NOMO-1 treated with DMSO at 0.1 percent for 48 hours (cell line): Measurements from ENCODE around the gene GAA.
"Not testable (repeated sequence)": the region's sequence is repeated elsewhere in the genome, so short reads cannot be mapped to it uniquely, and the experiment has no call there.

Source experiments
- DNase-seq: peaks from one replicate; lab custom pipeline; 2025; ENCODE audit not compliant: unreplicated experiment; lab: John Stamatoyannopoulos, UW

The GAA gene

GRCh38 chr17:80082403-80083135 is 18.8 kb upstream of the GAA start:
- peak; percentile 58 for DNase-seq

DNA sequence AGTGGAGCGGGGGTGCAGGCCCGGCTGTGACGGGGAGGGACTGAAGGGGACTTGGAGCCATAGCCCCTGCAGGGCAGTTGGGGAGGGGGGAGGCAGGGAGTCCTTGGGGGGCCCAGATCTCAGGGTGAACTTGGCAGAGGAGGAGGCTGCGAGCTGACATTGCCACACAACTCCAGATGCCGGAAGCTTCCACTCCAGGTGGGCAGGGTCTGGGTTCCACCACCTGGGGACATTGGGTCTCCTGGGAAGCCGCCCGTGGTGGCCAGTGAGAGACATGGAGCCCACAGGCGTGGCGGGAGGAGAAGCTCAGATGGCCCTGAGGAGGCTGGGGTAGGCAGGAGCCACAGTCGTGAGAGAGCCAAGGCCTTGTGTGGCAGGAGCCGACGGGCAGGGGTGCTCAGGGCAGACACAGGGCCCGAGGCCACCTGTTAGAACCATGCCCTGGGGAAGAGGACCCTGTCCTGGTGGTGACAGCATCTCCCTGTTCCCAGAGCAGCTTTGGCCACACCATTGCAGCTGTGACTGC is 18.2 kb upstream of the GAA start:
- DNase-seq: no peak

DNA sequence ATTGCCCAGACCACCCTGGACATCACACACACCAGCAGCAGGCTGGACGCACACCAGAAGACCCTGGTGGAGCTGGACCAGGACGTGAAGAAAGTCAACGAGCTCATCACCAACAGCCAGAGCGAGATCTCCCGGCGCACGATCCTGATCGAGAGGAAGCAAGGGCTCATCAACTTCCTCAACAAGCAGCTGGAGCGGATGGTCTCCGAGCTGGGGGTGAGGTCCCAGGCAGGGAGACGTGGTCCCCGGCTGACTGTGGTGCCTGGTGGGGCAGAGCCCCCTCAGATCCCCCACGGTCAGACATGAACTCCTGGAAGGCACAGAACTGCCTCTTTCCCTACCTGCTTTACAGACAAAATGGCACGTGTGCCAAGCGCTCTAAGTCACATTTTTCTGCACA is 16.6 kb upstream of the GAA start:
- no peak for DNase-seq

DNA sequence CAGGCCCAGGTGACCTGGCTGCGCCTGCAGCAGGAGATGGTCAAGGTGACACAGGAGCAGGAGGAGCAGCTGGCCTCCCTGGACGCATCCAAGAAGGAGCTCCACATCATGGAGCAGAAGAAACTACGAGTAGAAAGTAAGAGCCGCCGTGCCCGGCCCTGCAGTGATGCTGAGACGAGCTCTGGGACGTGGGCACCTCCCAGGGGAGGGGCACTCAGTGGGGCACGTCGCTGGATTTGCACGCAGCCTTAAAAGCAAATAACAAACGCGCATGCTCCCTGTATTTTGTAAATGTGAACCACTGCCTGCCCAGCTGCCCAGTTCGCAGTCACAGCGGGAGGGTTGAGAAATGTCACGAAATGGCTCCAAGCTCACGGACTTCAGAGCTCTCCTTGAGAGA is 15.3 kb upstream of the GAA start:
- no peak for DNase-seq

GRCh38 chr17:80086616-80087015 is 14.8 kb upstream of the GAA start:
- no peak for DNase-seq

- DNase-seq: no peak
Measured at GRCh38 chr17:80087346-80088265, 13.8 kb upstream of the GAA start.

GRCh38 chr17:80089762-80090161 is 11.6 kb upstream of the GAA start:
- DNase-seq: no peak

GRCh38 chr17:80090164-80090563 is 11.2 kb upstream of the GAA start:
- DNase-seq: not testable (repeated sequence)

DNA sequence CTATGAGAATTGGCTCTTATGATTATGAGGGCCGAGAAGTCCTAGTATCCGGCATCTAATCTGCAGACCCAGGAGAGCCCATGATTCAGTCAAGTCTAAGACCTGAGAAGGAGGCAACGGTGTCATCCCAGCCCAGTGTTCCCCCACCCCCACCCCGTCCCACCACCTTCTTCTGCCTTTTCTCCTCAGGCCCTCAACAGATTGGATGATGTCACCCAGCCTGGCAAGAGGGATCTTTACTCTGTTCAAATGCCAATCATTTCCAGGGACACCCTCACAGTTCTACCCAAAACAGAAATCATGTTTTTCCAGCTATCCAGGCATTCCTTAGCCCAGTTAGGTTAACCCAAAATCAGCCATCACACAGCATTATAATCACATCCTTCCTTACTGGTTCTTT is 10.0 kb upstream of the GAA start:
- DNase-seq: no peak

GRCh38 chr17:80092959-80093358 is 8.4 kb upstream of the GAA start:
- DNase-seq: peak; percentile 91

GRCh38 chr17:80095038-80095843 is 6.1 kb upstream of the GAA start:
- DNase-seq: no peak

DNA sequence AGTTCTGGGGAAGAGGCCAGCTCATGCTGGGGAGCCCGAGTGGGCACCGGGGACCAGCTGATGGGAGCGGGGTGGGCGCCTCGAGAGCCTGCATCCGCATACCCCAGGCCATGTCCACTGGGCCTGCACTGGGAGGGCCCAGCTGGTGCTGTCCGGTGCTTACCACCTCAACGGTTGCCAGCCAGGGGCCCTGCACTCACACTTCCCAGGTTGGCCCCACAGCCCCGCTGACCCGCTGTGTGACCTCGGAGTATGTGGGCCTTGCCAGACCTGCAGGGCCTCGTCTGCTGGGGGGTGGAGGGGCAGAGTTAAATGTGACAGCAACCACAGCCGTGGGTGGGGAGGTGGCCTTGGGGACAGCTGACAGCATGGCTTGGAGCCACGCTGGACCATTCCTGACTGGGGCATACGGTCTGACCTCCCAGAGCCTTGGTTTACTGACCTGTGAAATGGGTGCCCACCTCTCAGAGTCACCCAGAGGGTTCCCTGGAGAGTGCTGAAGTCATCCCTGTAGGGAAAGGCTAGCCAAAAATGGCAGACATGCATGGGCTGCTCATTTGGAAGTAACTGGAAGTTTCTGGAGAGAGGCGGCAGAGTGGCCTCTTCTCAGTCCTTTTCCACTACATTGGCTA is 5.4 kb upstream of the GAA start:
- no peak for DNase-seq

GRCh38 chr17:80096561-80097021 is 4.8 kb upstream of the GAA start:
- DNase-seq: no peak

GRCh38 chr17:80097127-80097621 is 4.2 kb upstream of the GAA start:
- DNase-seq: no peak

GRCh38 chr17:80097844-80098691 is 3.3 kb upstream of the GAA start:
- DNase-seq: no peak

GRCh38 chr17:80099291-80100034 is 1.9 kb upstream of the GAA start:
- DNase-seq: no peak

- no peak for DNase-seq
Measured at GRCh38 chr17:80100035-80100323, 1.4 kb upstream of the GAA start.

GRCh38 chr17:80101946-80102663 is 724 bp downstream of the GAA start:
- peak; percentile 69 for DNase-seq
